Thoracic aorta endothelial cell (primary cell): Measurements from ENCODE around the gene PAX6. TPM values are rescaled to one million over a fixed set of nuclear protein-coding genes. Genes with fewer than 3 reads are reported as not detected.

Experiments used
- total RNA-seq: library from RNA; depleted of rRNA; stranded (reverse); fragments of >200 nt; gene quantifications from 2 replicates; pipeline ENCODE4 v1.2.3, GENCODE V29; 2012

The PAX6 gene
- 0.14 and 0.40 TPM in 2 replicates for total RNA-seq

DNA sequence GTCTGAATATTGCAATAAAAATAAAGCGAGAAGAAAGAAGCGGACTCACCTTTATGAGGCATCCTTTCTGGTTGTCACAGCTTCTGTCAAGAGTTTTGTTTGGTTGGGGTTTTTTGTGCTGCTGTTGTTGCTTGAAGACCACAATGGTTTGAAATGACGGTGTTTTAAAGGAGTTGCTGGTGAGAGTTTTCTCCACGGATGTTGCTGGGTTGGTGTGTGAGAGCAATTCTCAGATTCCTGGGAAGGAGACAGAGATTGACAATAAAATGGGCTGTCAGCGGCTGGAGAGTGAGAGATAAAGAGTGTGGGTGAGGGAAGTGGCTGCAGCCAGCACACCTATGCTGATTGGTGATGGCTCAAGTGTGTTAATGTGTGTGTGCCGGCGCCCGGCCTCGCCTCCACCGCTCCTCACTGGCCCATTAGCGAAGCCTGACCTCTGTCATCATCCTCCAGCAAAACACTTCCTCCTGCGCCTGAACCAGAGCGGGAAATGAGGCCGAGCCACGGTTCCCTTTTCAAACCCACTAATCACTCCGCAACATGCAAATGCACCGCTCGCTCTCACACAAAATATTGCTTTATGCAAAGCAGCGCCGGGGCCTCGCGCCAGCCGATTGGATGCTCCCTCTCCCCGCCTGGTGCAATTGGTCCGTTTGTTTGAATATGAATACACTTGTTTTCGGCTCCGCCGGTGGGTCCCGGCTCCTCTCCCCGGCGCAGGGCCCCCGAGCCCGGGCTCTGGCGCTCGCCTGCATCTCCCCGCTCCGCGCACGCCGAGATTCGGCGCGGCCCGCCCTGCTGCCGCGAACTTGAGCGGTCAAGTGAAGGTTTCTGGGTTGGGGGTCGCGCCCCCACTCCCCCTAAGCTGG lies at the start of gene PAX6:
Gene PAX6, minus strand, starts transcription at position 544 of the 869 bp plus-strand sequence. CDS start 4,911 bp downstream, outside the sequence.

